ENCODE data around the gene KDM1B. TPM values are rescaled to one million over a fixed set of nuclear protein-coding genes. Genes with fewer than 3 reads are reported as not detected.
"Not testable (repeated sequence)": the region's sequence is repeated elsewhere in the genome, so short reads cannot be mapped to it uniquely, and the experiment has no call there.

The KDM1B gene
- total RNA-seq, 2 experiments from 2014 or later = 8.9 to 10.5 TPM

- H3K27ac Mint-ChIP-seq = no peak overlapping the region
- ChIA-PET POLR2A (no interaction called here), CTCF (interaction anchor here (0.6 kb wide), 1 partner anchor 1045 kb away, joined by 3 read pairs; no protein-coding TSS in a partner anchor)
- H3K9me3 Mint-ChIP-seq = no peaks in the 10 kb centered on the region
- no peak overlapping the region for H3K4me3 Mint-ChIP-seq
- H3K27me3 Mint-ChIP-seq = no peaks in the 10 kb centered on the region
- no peak for DNase-seq
- peaks cover 7% of the 10 kb centered on the region for H3K4me1 Mint-ChIP-seq
- H3K36me3 Mint-ChIP-seq (ENCODE audit: low read depth) = peaks cover 4% of the 10 kb centered on the region
Measured at GRCh38 chr6:18135171-18135570, 20.1 kb upstream of the KDM1B start.

GRCh38 chr6:18136260-18136659, 19.0 kb upstream of the KDM1B start:
- ChIA-PET POLR2A (no interaction called here), CTCF (no interaction called here)
- no peak overlapping the region for H3K27ac Mint-ChIP-seq
- H3K27me3 Mint-ChIP-seq = no peaks in the 10 kb centered on the region
- H3K4me1 Mint-ChIP-seq = peaks cover 7% of the 10 kb centered on the region
- DNase-seq = no peak
- no peak overlapping the region for H3K4me3 Mint-ChIP-seq
- H3K36me3 Mint-ChIP-seq (ENCODE audit: low read depth) = peaks cover 4% of the 10 kb centered on the region
- no peaks in the 10 kb centered on the region for H3K9me3 Mint-ChIP-seq

GRCh38 chr6:18138906-18139305, 16.3 kb upstream of the KDM1B start:
- ChIA-PET CTCF (interaction anchor here (0.6 kb wide), 1 partner anchor 103 kb away, joined by 3 read pairs; no protein-coding TSS in a partner anchor), POLR2A (no interaction called here)
- H3K27me3 Mint-ChIP-seq = no peaks in the 10 kb centered on the region
- DNase-seq = no peak
- peaks cover 7% of the 10 kb centered on the region for H3K4me1 Mint-ChIP-seq
- no peak overlapping the region for H3K4me3 Mint-ChIP-seq
- H3K36me3 Mint-ChIP-seq (ENCODE audit: low read depth) = peaks cover 10% of the 10 kb centered on the region
- H3K9me3 Mint-ChIP-seq = no peaks in the 10 kb centered on the region
- no peak overlapping the region for H3K27ac Mint-ChIP-seq

GRCh38 chr6:18139935-18140621, 15.1 kb upstream of the KDM1B start:
- DNase-seq = no peak
- H3K4me3 Mint-ChIP-seq = no peak overlapping the region
- H3K9me3 Mint-ChIP-seq = no peaks in the 10 kb centered on the region
- H3K27me3 Mint-ChIP-seq = no peaks in the 10 kb centered on the region
- H3K4me1 Mint-ChIP-seq = peaks cover 2% of the 10 kb centered on the region
- H3K27ac Mint-ChIP-seq = no peak overlapping the region
- CTCF ChIA-PET = no interaction called here
- peaks cover 8% of the 10 kb centered on the region for H3K36me3 Mint-ChIP-seq (ENCODE audit: low read depth)
- POLR2A ChIA-PET = no interaction called here

GRCh38 chr6:18141805-18142590, 13.2 kb upstream of the KDM1B start:
- ChIA-PET CTCF (interaction anchor here (0.6 kb wide), 1 partner anchor 1293 kb away, joined by 3 read pairs; no protein-coding TSS in a partner anchor), POLR2A (no interaction called here)
- H3K9me3 Mint-ChIP-seq = no peaks in the 10 kb centered on the region
- H3K27ac Mint-ChIP-seq = no peak overlapping the region
- no peaks in the 10 kb centered on the region for H3K4me1 Mint-ChIP-seq
- no peaks in the 10 kb centered on the region for H3K27me3 Mint-ChIP-seq
- H3K36me3 Mint-ChIP-seq (ENCODE audit: low read depth) = peaks cover 6% of the 10 kb centered on the region
- no peak overlapping the region for H3K4me3 Mint-ChIP-seq
- DNase-seq = no peak

- no peak overlapping the region for H3K4me3 Mint-ChIP-seq
Measured at GRCh38 chr6:18142591-18142861, 12.7 kb upstream of the KDM1B start.

GRCh38 chr6:18147160-18147559, 8.1 kb upstream of the KDM1B start:
- POLR2A ChIA-PET = no interaction called here
- H3K27ac Mint-ChIP-seq = no peak overlapping the region

More at GRCh38 chr6:18142591-18142861, 12.7 kb upstream of the KDM1B start:
- Mint-ChIP-seq H3K9me3 (no peaks in the 10 kb centered on the region), H3K4me1 (no peaks in the 10 kb centered on the region), H3K36me3 (ENCODE audit: low read depth) (peaks cover 6% of the 10 kb centered on the region), H3K27ac (no peak overlapping the region), H3K27me3 (no peaks in the 10 kb centered on the region)
- ChIA-PET CTCF (interaction anchor here (0.6 kb wide), 1 partner anchor 1294 kb away, joined by 3 read pairs; no protein-coding TSS in a partner anchor), POLR2A (no interaction called here)
- DNase-seq = no peak

GRCh38 chr6:18147616-18148015, 7.6 kb upstream of the KDM1B start:
- peaks cover 2% of the 10 kb centered on the region for H3K4me1 Mint-ChIP-seq
- H3K27me3 Mint-ChIP-seq = no peaks in the 10 kb centered on the region
- H3K9me3 Mint-ChIP-seq = no peaks in the 10 kb centered on the region
- CTCF ChIA-PET = interaction anchor here (0.6 kb wide), 2 partner anchors 243 to 1010 kb away, joined by 3 to 7 read pairs; no protein-coding TSS in a partner anchor
- no peak overlapping the region for H3K4me3 Mint-ChIP-seq
- no peak for DNase-seq
- H3K27ac Mint-ChIP-seq = no peak overlapping the region
- POLR2A ChIA-PET = no interaction called here
- H3K36me3 Mint-ChIP-seq (ENCODE audit: low read depth) = peaks cover 6% of the 10 kb centered on the region

More at GRCh38 chr6:18147160-18147559, 8.1 kb upstream of the KDM1B start:
- Mint-ChIP-seq H3K27me3 (no peaks in the 10 kb centered on the region), H3K9me3 (no peaks in the 10 kb centered on the region), H3K4me1 (no peaks in the 10 kb centered on the region), H3K36me3 (ENCODE audit: low read depth) (peaks cover 8% of the 10 kb centered on the region), H3K4me3 (no peak overlapping the region)
- no peak for DNase-seq
- CTCF ChIA-PET = no interaction called here

- CTCF ChIA-PET = interaction anchor here (0.6 kb wide), 2 partner anchors 242 to 1009 kb away, joined by 3 to 7 read pairs; no protein-coding TSS in a partner anchor
- POLR2A ChIA-PET = no interaction called here
- no peaks in the 10 kb centered on the region for H3K9me3 Mint-ChIP-seq
- H3K36me3 Mint-ChIP-seq (ENCODE audit: low read depth) = peaks cover 2% of the 10 kb centered on the region
- H3K4me1 Mint-ChIP-seq = peaks cover 8% of the 10 kb centered on the region
- H3K4me3 Mint-ChIP-seq = no peak overlapping the region
- H3K27me3 Mint-ChIP-seq = no peaks in the 10 kb centered on the region
- no peak for DNase-seq
- H3K27ac Mint-ChIP-seq = no peak overlapping the region
Measured at GRCh38 chr6:18148304-18149025, 6.8 kb upstream of the KDM1B start.

- H3K27ac Mint-ChIP-seq; POLR2A ChIA-PET; H3K27me3 Mint-ChIP-seq; H3K9me3 Mint-ChIP-seq; H3K4me3 Mint-ChIP-seq; H3K36me3 Mint-ChIP-seq (ENCODE audit: low read depth); DNase-seq: not testable (repeated sequence)
- peaks cover 24% of the 10 kb centered on the region for H3K4me1 Mint-ChIP-seq
- CTCF ChIA-PET = interaction anchor here (1.4 kb wide), 1 partner anchor 51 kb away, joined by 4 read pairs; no protein-coding TSS in a partner anchor
Measured at GRCh38 chr6:18151391-18151790, 3.8 kb upstream of the KDM1B start.

GRCh38 chr6:18151801-18152200, 3.4 kb upstream of the KDM1B start:
- ChIA-PET POLR2A (no interaction called here), CTCF (interaction anchor here (1.4 kb wide), 1 partner anchor 51 kb away, joined by 4 read pairs; no protein-coding TSS in a partner anchor)
- Mint-ChIP-seq H3K36me3 (ENCODE audit: low read depth) (peaks cover 4% of the 10 kb centered on the region), H3K27ac (no peak overlapping the region), H3K4me1 (peaks cover 27% of the 10 kb centered on the region), H3K27me3 (no peaks in the 10 kb centered on the region), H3K9me3 (no peaks in the 10 kb centered on the region), H3K4me3 (no peak overlapping the region)
- DNase-seq = no peak

- Mint-ChIP-seq H3K9me3 (no peaks in the 10 kb centered on the region), H3K27me3 (no peaks in the 10 kb centered on the region), H3K27ac (no peak overlapping the region), H3K4me3 (no peak overlapping the region), H3K4me1 (peaks cover 27% of the 10 kb centered on the region), H3K36me3 (ENCODE audit: low read depth) (peaks cover 4% of the 10 kb centered on the region)
- CTCF ChIA-PET = interaction anchor here (1.2 kb wide), 1 partner anchor 451 kb away, joined by 3 read pairs; no protein-coding TSS in a partner anchor
- no peak for DNase-seq
- POLR2A ChIA-PET = interaction anchor here (0.6 kb wide), 1 partner anchor 1138 kb away, joined by 11 read pairs; no protein-coding TSS in a partner anchor
Measured at GRCh38 chr6:18153311-18153703, 1.9 kb upstream of the KDM1B start.

Measured in activated CD4-positive, alpha-beta T cell treated with anti-CD3 and anti-CD28 coated beads, Interleukin-2, amount 10 ng/mL, durations not matched to agents 7 days and 5 days (primary cell).